GM19372 (cell line): ENCODE results near the gene NPRL2.

Experiments used
- ATAC-seq: cut with Tn5 transposase; IDR thresholded peaks from one replicate; pipeline ENCODE4 v1.9.1; 2021; ENCODE audit warnings: mild to moderate bottlenecking, low read depth, moderate library complexity; ENCODE audit not compliant: unreplicated experiment

The NPRL2 gene

GRCh38 chr3:50350527-50351322, at the start of gene NPRL2, which contains the start of gene CYB561D2:
Gene NPRL2, minus strand, starts transcription at chr3:50350775. Its CDS starts 123 bp downstream, at chr3:50350652.
Gene CYB561D2, plus strand, starts transcription at chr3:50350862. Its CDS starts 572 bp downstream, at chr3:50351434.
- ATAC-seq = peak; percentile 84

GRCh38 chr3:50396502-50396901, 45.9 kb upstream of the NPRL2 start:
- ATAC-seq = no peak

DNA sequence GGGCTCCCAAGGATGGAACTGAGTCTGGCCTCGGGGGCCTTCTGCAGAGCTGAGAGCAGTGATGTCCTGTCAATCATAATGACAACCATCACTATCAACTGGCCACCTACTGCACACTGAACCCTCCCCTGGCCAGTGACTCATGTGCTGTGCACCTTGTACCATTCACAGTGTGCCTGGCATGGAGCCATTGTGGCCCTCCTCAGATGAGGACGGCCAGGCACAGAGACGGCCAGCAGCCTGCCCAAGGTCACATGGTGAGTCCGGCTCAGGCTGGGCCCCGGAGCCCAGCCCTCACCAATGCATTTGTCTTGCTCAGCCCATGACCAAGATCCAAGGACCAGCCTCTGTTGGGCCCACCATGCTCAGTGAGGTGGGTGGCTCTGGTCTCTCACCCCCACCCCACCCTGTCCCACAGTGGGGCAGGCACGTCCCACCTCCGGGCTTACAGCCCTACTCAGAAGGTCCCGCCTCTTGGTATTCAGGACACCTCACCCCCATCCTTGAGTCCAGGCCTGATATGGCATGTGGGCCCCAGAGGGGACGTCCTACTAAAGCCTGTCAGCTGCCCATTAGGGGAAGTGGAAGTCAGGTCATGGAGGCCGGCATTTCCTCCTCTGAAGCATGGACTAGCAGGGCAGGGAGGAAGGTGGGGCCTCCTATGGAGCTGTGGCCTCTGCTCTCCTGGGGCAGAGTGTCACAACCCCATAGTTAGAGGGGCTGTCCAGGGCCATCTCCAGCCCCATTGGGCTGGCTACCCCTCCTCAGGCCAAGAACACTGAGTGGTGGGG, 44.7 kb upstream of the NPRL2 start:
- no peak for ATAC-seq

GRCh38 chr3:50393061-50393460, 42.5 kb upstream of the NPRL2 start:
- no peak for ATAC-seq

DNA sequence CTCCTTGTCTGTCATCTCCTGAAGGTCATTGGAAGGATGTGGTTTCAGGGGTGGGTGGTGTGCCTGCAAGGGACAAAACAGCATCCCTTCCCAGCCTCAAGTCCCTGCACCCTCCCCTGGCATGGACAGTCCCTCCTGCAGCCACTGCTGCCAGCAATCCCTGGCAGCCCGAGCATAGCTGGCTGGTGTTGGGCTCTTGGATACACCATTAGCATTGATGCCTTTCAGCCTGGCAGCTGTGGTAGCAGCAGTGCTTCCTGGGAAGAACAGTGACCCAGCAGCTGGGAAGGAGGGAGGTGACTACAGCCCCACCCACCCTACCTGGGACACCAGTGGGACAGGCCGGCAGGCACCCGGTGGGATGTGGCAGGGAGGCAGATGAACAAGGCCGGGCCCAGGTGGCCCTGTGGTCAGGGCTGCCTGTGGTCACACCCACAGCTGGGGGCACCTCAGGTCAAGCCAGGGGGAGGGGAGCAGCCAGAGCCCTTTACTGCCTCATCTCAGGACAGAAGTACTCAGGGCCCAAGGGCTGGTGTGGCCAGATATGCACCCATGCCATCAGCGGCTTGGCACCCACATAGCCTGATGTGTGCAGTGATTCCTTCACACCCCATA, 41.6 kb upstream of the NPRL2 start:
- no peak for ATAC-seq

DNA sequence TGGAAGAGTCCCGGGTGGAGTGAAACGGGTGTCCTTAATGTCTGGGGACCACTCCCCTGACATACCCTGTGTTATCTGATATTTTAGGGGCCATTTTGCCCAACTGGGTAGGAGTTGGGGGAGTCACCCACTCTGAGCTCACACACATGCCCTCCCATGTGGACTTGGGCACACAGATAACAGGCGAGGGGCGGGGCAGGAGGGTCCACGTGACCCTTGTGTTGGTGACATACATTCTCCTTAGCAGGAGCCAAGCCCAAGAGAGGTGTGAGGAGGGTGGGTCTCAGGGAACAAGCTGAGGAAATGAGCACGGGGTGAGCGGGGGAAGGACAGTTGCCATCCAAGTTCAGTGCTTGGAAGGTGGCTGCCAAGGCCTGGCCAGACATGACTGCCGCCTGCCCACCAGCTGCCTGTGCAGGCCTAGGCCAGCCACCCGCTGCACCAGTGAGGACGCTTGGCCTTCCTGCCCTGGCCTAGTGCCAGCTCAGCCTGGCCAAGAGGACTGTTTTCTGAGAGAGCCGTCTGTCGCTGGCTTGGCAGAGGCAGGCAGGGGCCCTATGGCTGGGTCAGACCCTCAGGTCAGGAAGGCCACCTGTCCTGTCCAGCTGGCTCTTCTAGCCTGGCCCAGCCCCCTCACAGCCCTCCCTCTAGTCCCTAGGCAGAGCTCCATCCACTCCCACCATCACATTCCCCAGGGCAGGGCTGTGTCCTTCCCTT, 40.1 kb upstream of the NPRL2 start:
- ATAC-seq = no peak

- ATAC-seq = no peak
Observed at GRCh38 chr3:50389414-50389767, 38.8 kb upstream of the NPRL2 start.

DNA sequence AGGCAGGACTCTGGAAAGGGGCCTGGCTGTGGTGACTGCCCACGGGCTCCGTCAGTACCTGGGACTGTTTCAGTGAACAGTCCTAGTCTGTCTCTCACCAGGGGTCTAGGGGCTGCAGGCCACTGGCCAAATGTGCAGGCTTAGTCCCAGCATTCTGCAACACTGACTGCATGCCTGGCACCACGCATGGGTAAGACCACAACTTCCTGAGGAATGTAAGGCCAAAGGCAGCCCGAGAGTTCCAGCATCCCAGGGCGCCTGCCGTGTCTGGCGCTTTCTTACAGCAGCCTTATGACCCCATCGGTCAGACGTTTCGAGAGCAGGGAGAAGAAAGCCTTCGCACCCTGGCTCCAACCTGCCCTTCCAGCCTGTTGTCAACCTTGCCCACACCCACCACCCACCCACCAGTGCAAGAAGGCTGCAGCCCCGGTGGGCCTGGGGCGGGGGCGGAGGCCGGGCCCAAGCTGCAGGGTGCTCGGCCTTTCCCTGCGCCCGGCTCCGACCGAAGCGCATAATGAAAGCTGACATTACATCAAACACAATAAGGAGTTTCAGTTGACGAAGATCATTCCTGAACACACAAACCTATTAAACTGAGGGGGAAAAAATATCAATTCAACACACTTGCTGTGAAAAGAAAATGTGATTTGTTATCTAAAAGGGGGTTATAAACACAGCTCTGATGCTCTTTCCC, 38.3 kb upstream of the NPRL2 start:
- no peak for ATAC-seq

- no peak for ATAC-seq
Observed at GRCh38 chr3:50388016-50388719, 37.6 kb upstream of the NPRL2 start.

DNA sequence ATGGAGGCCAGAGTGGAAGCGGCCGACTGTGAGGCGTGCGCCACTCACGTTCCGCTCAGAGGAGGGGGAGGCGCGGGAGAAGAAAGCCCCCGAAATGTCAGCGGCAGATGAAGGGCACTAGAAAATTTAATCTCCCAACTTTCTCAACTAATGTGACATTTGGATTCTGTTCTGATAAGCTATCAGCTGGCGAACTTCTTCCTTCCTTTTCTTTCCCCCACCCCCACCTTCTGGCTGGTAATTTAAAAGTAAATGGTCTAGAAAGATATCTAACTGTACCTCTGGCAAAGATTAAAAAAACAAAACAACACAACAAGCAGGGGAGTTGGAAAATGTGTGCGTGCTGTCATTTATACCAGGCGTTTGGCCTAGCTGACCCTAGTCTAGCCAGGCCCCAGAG, 35.2 kb upstream of the NPRL2 start:
- ATAC-seq = no peak

DNA sequence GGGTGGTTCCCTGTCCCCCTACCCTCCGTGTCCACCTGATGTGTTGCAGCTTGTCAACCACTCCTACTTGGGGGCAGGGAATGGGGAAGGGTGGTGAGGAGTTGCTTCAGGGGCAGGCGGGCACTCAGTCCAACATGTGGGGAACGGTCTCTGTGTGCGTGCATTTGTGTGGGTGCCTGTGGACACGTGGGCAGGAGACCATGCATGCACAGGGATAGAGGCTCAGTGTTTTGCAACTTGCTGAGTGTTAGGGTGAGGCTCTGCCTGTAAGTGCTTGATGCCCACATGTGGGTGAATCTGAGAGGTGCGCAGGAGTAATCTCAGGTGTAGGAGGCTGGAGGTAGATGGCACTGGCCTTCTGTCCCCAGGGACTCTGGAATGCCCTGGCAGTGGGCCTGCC, 33.2 kb upstream of the NPRL2 start:
- ATAC-seq = no peak

DNA sequence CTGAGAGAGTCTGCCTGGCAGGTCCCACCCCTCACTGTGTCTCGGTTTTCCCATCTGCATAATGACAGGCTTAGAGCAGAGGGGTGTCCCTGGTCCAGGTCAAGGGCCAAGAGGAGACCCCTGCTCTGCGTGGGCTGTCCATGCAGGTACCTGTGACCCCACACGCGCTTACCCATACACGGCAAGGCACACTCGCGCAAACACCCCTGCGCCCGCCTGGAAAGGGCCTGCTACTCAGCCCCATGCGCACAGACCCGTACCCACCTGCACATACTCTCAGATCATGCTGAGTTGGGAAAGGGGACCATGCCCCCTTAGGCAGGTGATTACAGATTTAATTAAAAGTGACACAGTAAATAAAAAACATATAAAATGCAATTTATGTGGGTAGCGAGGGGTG, 32.1 kb upstream of the NPRL2 start:
- no peak for ATAC-seq

DNA sequence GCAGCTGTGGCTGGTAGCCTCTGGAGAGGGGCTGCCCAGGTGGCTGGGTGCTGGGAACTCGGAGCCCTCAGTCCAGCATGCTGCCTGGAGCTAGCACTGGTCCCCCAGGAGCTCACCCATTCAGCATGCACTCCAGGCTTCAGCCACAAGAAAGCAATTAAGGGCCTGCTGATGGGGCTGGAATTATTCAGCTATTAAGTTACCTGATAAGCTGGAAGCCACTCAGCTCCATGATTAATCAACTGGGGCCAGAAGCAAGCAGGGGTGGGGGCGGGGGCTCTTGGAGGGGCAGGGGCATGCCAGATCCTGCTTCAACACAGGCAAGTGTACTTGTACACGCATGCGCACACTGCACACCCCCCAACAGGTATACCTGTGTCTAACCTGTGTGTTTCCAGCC, 30.8 kb upstream of the NPRL2 start:
- no peak for ATAC-seq

DNA sequence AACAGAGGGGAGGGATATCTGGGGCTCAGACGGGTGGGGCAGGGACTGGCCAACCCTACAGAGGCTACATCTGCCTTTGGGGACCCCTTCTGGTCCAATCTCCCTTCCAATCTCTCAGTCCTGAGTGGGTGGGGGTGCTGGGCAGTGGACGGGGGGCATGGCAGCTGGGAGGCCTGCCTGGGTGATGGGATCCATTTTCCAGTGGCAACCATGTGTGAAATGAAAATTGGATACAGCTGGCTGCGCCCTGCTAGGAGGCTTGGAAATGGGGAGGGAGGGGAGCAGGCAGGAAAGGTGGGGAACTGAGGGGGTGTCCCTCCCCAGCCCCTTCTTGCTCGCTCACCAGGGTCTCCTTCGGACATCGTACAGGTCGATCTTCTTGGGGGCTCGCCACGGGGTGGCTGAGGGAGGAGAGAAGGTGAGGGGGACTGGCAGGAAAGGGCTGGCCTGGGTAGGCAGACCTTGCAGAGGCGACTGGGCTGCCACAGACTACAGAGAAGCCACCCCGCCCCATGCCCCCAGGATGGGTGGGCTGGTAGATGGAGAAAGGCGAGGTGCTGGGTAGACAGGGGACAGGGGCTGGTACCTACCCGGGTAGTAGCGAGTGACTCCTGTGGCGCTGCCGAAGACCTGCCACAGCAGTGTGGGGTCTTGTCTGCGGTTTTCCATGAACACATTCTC, 30.0 kb upstream of the NPRL2 start:
- ATAC-seq = no peak

DNA sequence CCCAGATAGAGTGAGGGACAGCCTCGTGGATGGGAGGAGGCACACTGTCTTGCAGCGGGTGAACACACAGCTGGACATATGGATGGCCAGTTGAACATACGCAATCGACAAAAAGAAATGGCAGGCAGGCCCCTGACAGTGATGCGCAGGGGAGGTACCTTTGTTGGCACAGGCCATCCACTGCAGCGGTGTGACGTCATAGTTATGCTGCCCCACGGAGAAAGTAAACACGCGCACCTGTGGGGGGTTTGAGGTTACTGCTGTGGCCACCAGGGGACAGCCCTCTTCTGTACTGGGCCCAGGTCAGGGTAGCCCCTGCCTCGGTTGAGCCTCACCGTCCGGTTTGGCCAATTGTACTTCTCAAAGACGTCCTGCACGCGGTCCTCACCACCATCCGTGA, 28.2 kb upstream of the NPRL2 start:
- ATAC-seq = no peak

- no peak for ATAC-seq
Observed at GRCh38 chr3:50378024-50378423, 27.4 kb upstream of the NPRL2 start.

- ATAC-seq = no peak
Observed at GRCh38 chr3:50375258-50375931, 24.8 kb upstream of the NPRL2 start.
